PC-9 (cell line): ENCODE measurements around the gene GH2.
"Not testable (repeated sequence)": the region's sequence is repeated elsewhere in the genome, so short reads cannot be mapped to it uniquely, and the experiment has no call there.

ENCODE experiments used
- CTCF ChIP-seq: fragments of 200-600 bp; sonication (generic); conservative IDR thresholded peaks from 2 replicates; pipeline ENCODE4 v1.6.1; 2017; ENCODE audit warnings: mixed run types, antibody characterized with exemption, mild to moderate bottlenecking, moderate library complexity
- EZH2 ChIP-seq: fragments of 200-600 bp; sonication (generic); IDR thresholded peaks from 2 replicates; pipeline ENCODE4 v1.8.0; 2017; ENCODE audit warnings: antibody characterized with exemption, low read depth

GRCh38 chr17:63894021-63894420, 12.3 kb upstream of the GH2 start:
- TF ChIP-seq CTCF, EZH2: not testable (repeated sequence)
